Smooth muscle cell (in vitro differentiated cells): ENCODE measurements around the gene JOSD2. TPM values are rescaled to one million over a fixed set of nuclear protein-coding genes. Genes with fewer than 3 reads are reported as not detected.

Experiments used
- DNase-seq: peaks from one replicate; lab custom pipeline; 2025; ENCODE audit not compliant: unreplicated experiment; lab: John Stamatoyannopoulos, UW
- H2AFZ ChIP-seq: fragments of 200-600 bp; sonication (generic); 2 replicates; pipeline ENCODE4 v1.6.0; 2016; ENCODE audit warnings: antibody characterized with exemption, low read depth, mild to moderate bottlenecking
- H3F3A ChIP-seq: fragments of 200-600 bp; sonication (generic); 2 replicates; pipeline ENCODE4 v1.6.0; 2017; ENCODE audit warnings: antibody characterized with exemption, low read depth
- H3K27ac ChIP-seq: fragments of 200-600 bp; sonication (generic); 2 replicates; pipeline ENCODE4 v1.5.1; 2016; ENCODE audit warnings: low read depth, mild to moderate bottlenecking
- H3K27me3 ChIP-seq: fragments of 200-600 bp; sonication (generic); 2 replicates; pipeline ENCODE4 v1.6.1; 2016; ENCODE audit warnings: low read depth, mild to moderate bottlenecking
- H3K36me3 ChIP-seq: fragments of 200-600 bp; sonication (generic); 2 replicates; pipeline ENCODE4 v1.5.1; 2016; ENCODE audit warnings: low read depth
- H3K4me1 ChIP-seq: fragments of 200-600 bp; sonication (generic); 2 replicates; pipeline ENCODE4 v1.5.1; 2016; ENCODE audit warnings: low read depth
- H3K4me2 ChIP-seq: fragments of 200-600 bp; sonication (generic); 2 replicates; pipeline ENCODE4 v1.6.0; 2016; ENCODE audit warnings: mild to moderate bottlenecking
- H3K4me3 ChIP-seq: fragments of 200-600 bp; sonication (generic); 2 replicates; pipeline ENCODE4 v1.5.1; 2016; ENCODE audit warnings: mild to moderate bottlenecking
- H3K79me2 ChIP-seq: fragments of 200-600 bp; sonication (generic); 2 replicates; pipeline ENCODE4 v1.6.0; 2016; ENCODE audit warnings: low read depth, mild to moderate bottlenecking
- H3K9ac ChIP-seq: fragments of 200-600 bp; sonication (generic); 2 replicates; pipeline ENCODE4 v1.6.0; 2016; ENCODE audit warnings: low read depth
- H3K9me3 ChIP-seq: fragments of 200-600 bp; sonication (generic); replicated peaks from 2 replicates; pipeline ENCODE4 v1.5.1; 2016; ENCODE audit warnings: low read depth
- H4K20me1 ChIP-seq: fragments of 200-600 bp; sonication (generic); 2 replicates; pipeline ENCODE4 v1.6.0; 2016; ENCODE audit warnings: low read depth
- WGBS: methylation state at CpG from one replicate; pipeline ENCODE4 v1.1.7; 2016; ENCODE audit warnings: low lambda C conversion rate; 5-methylcytosine and 5-hydroxymethylcytosine counted together
- polyA plus RNA-seq: library from polyadenylated mRNA; unstranded; fragments of >200 nt; fragmentation: Nextera tagmentation; extraction: Ambion mirVana; gene quantifications from 2 replicates; pipeline ENCODE4 v1.2.1, GENCODE V29; 2016
- total RNA-seq: library from RNA; depleted of rRNA; stranded (reverse); fragments of >200 nt; gene quantifications from 2 replicates; pipeline ENCODE4 v1.2.3, GENCODE V29; 2014
- TF ChIP-seq, protein P1 (sequence below): fragments of 200-600 bp; sonication (generic); IDR thresholded peaks from 2 replicates; pipeline ENCODE4 v1.5.1; 2017; ENCODE audit warnings: borderline replicate concordance, mild to moderate bottlenecking, antibody characterized with exemption; ENCODE audit not compliant: insufficient read depth, poor library complexity, severe bottlenecking

The JOSD2 gene
- total and polyA plus RNA-seq, 2 experiments from 2014 or later, result 17.1 to 77.6 TPM

DNA sequence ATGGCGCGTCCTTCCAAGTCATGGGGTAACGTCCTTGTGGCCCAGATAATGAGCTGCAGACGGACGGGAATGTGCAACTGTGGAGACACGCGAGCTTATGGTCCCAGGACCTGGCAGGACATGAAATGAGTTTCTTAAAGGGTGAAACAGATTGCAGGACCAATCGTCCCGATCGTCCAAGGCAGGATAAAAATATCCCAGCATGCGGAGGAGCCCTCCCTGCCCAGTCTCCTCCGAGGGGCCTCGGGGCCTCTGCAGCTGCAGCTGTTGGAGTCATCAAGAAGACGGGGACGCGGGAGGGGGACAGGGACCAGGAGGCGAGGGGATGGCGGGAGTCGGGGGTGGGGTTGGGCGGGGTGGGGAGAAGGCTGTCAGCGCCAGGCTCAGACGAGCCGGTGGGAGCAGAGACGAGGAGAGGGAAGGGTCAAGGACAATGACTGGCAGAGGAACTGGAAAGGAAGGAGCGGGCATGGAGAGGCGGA is 20.0 kb downstream of the JOSD2 start:
- Histone ChIP-seq H3K9ac (no peak overlapping the region), H3K27ac (no peak overlapping the region), H3F3A (no peaks in the 10 kb centered on the region), H3K4me1 (no peaks in the 10 kb centered on the region), H3K79me2 (no peaks in the 10 kb centered on the region), H3K27me3 (peaks cover 5% of the 10 kb centered on the region), H2AFZ (no peak overlapping the region), H3K4me3 (no peak overlapping the region), H3K4me2 (no peak overlapping the region), H3K9me3 (no peaks in the 10 kb centered on the region), H4K20me1 (no peaks in the 10 kb centered on the region), H3K36me3 (no peaks in the 10 kb centered on the region)
- TF ChIP-seq, protein P1, sequence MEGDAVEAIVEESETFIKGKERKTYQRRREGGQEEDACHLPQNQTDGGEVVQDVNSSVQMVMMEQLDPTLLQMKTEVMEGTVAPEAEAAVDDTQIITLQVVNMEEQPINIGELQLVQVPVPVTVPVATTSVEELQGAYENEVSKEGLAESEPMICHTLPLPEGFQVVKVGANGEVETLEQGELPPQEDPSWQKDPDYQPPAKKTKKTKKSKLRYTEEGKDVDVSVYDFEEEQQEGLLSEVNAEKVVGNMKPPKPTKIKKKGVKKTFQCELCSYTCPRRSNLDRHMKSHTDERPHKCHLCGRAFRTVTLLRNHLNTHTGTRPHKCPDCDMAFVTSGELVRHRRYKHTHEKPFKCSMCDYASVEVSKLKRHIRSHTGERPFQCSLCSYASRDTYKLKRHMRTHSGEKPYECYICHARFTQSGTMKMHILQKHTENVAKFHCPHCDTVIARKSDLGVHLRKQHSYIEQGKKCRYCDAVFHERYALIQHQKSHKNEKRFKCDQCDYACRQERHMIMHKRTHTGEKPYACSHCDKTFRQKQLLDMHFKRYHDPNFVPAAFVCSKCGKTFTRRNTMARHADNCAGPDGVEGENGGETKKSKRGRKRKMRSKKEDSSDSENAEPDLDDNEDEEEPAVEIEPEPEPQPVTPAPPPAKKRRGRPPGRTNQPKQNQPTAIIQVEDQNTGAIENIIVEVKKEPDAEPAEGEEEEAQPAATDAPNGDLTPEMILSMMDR, result no peak
- no peak for DNase-seq
- 88% methylated on average over 23 of the region's 26 CpGs for WGBS

DNA sequence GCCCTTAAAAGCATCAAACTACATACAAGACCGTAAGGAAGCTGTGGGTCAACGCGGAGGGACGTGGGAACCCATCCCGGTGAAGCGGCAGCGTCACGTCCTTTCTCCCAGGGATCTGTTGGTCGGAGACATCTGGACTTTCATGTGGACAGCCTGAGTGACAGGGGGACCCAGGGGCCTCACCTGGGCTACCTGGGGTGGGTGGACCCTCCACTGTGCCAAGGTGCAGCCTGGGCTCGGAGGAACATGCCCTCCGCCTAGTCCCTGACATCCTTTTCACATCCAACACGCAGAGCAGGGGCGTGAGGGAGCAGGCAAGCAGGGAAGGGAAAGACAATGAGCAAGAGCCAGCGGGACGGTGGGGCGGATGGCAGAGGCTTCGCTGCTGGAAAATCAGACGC is 20.6 kb downstream of the JOSD2 start:
- TF ChIP-seq, protein P1, result no peak

DNA sequence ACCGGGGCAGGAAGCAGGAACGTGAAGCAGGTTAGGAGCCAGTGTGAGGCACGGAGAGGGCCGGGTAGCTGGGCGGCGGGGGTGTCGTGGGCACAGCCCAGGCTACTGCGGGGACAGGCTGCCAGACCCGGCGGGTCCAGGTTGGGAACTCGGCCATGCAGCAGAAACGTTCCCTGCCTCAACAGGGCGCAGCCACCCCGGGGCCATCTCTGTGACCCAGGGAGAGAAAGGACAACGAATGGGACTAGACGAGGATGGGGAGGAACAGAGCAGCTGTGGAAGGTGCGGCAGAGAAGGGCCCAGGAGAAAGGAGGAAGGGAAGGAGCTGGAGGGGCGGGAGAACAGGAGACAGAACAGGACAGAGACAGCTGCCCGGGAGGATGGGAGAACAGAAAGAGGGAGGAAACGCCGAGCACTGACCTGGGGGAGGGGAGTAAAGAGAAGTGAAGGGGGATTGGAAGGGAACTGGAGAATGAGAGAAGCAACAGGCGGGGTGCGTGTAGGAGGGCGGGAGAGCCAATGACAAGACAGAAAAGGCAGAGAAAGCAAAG is 21.5 kb downstream of the JOSD2 start:
- WGBS, result 57% methylated on average over 21 of the region's 24 CpGs

More for the DNA sequence above, 20.6 kb downstream of the JOSD2 start:
- Histone ChIP-seq H3K9me3 (no peaks in the 10 kb centered on the region), H3K9ac (no peak overlapping the region), H3K79me2 (no peaks in the 10 kb centered on the region), H3K27me3 (peaks cover 5% of the 10 kb centered on the region), H3K4me1 (no peaks in the 10 kb centered on the region), H3F3A (no peaks in the 10 kb centered on the region), H3K4me2 (no peak overlapping the region), H3K27ac (no peak overlapping the region), H3K36me3 (no peaks in the 10 kb centered on the region), H2AFZ (no peak overlapping the region), H3K4me3 (no peak overlapping the region), H4K20me1 (no peaks in the 10 kb centered on the region)
- DNase-seq, result no peak
- 92% methylated on average over 18 of the region's 18 CpGs for WGBS

More for the DNA sequence above, 21.5 kb downstream of the JOSD2 start:
- Histone ChIP-seq H3K27me3 (peaks cover 5% of the 10 kb centered on the region), H3K27ac (no peak overlapping the region), H3K36me3 (no peaks in the 10 kb centered on the region), H2AFZ (no peak overlapping the region), H3F3A (no peaks in the 10 kb centered on the region), H3K9me3 (no peaks in the 10 kb centered on the region), H3K4me1 (no peaks in the 10 kb centered on the region), H3K4me3 (no peak overlapping the region), H4K20me1 (no peaks in the 10 kb centered on the region), H3K4me2 (no peak overlapping the region), H3K79me2 (no peaks in the 10 kb centered on the region), H3K9ac (no peak overlapping the region)
- TF ChIP-seq, protein P1, result no peak
- no peak for DNase-seq
